NCI-H1105 (cell line): ENCODE results near the gene KLC4.
"Not testable (repeated sequence)": the region's sequence is repeated elsewhere in the genome, so short reads cannot be mapped to it uniquely, and the experiment has no call there.

ENCODE experiments used
- DNase-seq: peaks from one replicate; lab custom pipeline; 2025; lab: John Stamatoyannopoulos, UW

The KLC4 gene

DNA sequence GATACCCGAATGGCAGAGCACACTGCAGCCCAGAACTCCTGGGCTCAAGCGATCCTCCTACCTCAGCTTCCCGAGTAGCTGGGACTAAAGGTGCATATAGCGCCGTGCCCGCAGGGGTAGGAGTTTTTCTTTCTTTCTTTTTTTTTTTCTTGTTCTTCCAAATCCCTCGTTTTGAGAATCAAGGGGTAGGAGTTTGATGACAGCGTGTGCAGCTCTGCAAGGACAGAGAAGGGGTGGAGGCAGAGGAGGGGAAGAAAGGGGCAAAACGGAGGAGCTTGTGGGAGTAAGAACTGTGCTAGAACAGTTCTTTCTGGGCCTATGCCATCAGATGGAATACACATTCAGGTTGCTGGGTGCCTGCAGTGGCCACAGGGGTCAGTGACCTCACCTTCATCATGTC, 22.7 kb upstream of the KLC4 start:
- no peak for DNase-seq

DNA sequence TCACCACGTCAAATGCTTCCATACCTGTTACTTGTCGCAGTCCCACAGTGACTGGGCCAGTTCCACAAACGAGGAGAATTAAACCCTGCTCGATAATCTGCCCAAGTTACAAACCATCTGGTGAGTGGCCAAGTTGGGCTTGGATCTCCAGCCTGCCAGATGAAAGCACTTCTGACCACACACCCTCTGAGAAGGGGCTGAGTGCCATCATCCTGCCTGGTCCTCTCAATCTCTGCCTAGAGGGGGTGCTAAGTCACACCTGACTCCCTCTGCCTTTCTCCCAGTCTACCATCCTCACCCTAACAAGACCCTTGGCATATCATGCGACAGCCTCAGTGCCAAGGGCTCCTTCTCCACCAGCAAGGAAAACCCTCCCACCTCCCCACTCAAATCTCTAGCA, 22.2 kb upstream of the KLC4 start:
- DNase-seq, result no peak

GRCh38 chr6:43037706-43038105, 21.7 kb upstream of the KLC4 start:
- DNase-seq, result no peak

- DNase-seq, result no peak
These were observed 20.7 kb upstream of the KLC4 start for GRCh38 chr6:43038727-43039126.

- DNase-seq, result no peak
These were observed 18.7 kb upstream of the KLC4 start for GRCh38 chr6:43040542-43041257.

GRCh38 chr6:43041475-43041874, 18.0 kb upstream of the KLC4 start:
- DNase-seq, result not testable (repeated sequence)

GRCh38 chr6:43043310-43043709, 16.1 kb upstream of the KLC4 start:
- DNase-seq, result no peak

DNA sequence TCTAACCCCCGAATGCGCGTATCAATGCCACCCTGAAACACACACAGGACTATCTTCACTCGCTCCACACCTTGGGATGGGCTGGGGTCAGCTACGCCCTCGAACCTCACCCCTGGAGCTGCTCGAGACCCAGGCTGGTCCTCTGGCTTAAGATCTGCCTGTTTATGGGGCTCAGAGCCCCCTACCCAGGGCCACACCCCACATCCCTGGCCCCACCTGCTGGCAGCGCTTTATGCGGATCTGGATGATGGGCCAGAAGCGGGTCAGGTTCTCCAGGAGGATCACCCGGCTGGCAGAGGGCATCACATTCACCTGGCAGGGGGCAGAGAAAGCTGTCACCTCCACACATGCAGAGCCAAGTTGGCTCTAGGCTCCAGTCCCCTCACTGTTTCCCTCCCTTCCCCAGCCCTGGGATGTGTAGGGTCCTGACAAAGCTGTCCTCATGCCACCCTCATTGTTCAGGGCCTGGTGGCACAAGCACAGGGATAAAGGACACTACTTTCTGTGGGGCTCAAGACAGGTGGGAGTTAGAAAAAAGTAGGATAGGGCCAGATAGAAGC, 14.0 kb upstream of the KLC4 start:
- no peak for DNase-seq

DNA sequence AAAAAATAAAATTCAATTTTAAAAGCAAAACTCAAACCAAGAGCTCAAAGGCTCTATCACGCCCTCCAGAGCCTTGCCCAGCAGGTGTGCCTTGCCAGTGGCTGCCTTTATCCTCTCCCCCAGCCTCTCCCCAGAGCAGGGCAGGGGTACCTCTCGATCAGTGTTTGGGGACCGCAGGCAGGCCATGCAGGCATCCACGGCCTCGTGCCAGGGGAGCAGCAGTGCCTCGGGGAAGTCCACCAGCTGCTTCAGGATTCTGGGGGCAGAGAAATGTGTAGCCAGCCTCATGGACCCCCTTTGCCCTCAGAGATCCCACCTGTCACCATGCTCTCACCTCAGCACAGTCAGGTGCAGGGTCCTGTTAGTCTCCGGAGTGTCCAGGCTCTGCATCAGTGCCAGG, 11.4 kb upstream of the KLC4 start:
- no peak for DNase-seq

- DNase-seq, result no peak
These were observed 8.4 kb upstream of the KLC4 start for GRCh38 chr6:43050981-43051380.

GRCh38 chr6:43052225-43052841, 7.1 kb upstream of the KLC4 start:
- no peak for DNase-seq

GRCh38 chr6:43052842-43053544, 6.4 kb upstream of the KLC4 start:
- no peak for DNase-seq

GRCh38 chr6:43053545-43054205, 5.8 kb upstream of the KLC4 start, which contains the start of gene CUL7:
TSS of gene CUL7 (minus strand) at chr6:43053851. CDS start at chr6:43052788, 1,063 bp downstream.
- DNase-seq, result peak; percentile 95

GRCh38 chr6:43054206-43054943, 5.1 kb upstream of the KLC4 start:
- no peak for DNase-seq

DNA sequence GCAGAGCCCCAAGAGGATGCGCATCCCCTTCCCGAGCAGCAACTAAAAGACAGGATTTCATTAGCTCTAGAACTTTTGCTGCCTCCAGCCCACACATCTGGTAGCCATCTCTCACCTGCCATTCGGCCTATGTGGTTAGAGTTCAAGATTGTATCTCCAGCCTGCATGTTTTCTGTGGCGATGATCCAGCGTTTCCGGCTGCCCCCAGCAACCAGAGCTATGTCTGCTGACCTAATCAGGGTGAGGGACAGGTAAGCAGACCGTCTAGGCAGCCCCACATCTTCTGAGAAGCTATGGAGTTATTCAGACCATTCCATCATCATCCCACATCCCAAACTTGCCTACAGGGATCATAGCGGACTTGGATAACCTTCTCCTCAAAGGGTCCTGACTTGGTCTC, 3.5 kb upstream of the KLC4 start:
- no peak for DNase-seq

DNA sequence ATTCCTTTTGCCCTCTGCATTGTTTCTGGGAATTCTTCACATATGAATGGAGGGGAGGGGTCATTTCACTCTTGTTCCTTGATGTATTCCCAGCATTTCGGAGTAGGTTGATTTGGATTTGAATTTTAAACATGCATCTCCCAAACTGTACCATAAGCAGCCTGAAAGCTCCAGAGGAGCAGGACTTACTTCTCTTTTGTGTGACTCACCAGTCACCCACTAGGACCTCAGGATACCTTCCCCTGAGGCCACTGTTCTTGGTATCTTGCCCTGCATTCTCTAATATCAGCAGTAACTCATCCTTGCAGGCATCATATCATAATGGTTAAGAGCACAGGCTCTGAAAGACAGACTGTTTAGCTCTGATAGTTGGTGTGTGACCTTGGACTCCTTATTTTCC, 900 bp upstream of the KLC4 start:
- no peak for DNase-seq

DNA sequence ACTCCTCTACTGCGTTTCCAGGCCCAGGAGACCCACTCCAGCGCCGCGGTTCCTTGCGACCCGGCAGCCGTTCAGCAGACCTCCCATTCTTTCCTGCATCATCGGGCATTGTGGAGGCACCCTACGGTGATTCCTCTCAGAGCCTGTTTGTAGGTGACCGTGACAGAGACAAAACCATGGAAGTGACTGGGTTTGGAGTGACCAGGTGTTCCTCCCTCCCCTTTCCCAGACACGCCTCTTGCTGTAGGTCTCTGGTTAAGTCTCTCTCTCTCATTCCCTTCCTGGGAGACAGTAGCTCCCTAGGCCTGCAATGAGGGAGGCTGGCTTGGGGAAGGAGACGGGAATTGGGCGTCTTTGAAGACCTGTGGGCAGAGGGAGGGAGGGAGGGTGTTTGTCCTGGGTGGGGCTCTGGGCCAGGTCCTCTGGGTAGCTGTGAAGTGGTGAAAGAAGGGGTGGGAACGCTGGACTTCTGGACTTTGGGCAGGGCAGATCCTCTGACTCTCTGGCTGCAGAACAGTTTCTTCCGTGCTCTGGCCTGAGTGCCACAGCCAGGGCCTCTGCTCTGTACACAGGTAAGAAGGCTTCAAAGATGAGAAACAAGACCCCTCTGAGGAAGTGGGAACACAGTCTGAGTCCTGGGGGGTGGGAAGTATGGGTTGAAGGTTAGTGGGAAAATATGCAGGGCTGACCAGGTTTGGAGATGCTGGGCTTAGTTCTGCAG, 763 bp downstream of the KLC4 start:
- no peak for DNase-seq

GRCh38 chr6:43060755-43061633, 1.6 kb downstream of the KLC4 start:
- no peak for DNase-seq

DNA sequence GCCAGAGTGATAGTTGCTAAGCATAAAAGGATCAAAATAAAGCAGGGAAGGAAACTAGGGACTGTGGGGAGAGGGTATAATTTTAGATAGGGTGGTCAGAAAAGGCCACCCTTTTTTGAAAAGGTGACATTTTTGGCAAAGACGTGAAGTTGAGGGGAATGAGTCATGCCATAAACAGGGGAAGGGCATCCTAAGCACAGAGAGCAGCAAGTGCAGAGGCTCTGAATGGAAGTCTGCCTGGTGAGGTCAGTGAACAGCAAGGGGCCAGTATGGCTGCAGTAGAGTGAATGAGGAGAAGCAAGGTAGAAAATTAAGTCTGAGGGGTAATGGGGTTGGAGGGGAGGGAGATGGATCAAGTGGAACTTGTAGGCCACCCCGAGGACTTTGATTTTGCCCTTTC, 2.4 kb downstream of the KLC4 start:
- no peak for DNase-seq

- no peak for DNase-seq
These were observed 3.4 kb downstream of the KLC4 start for GRCh38 chr6:43062818-43063217.
